Endodermal cell (in vitro differentiated cells): ENCODE data around the gene CLSTN2. TPM values are rescaled to one million over a fixed set of nuclear protein-coding genes. Genes with fewer than 3 reads are reported as not detected.

Experiments used
- DNase-seq: peaks from one replicate; pipeline ENCODE4 v3.0.0-alpha.2; 2017
- H3K27ac ChIP-seq: 2 replicates; pipeline ENCODE4 v1.5.1; 2013; ENCODE audit warnings: mild to moderate bottlenecking, low read depth, low read length, moderate library complexity
- H3K27me3 ChIP-seq: 2 replicates; pipeline ENCODE4 v1.6.1; 2013; ENCODE audit warnings: mild to moderate bottlenecking, low read length, moderate library complexity; ENCODE audit not compliant: insufficient read depth, control insufficient read depth, poor library complexity, severe bottlenecking
- H3K36me3 ChIP-seq: 2 replicates; pipeline ENCODE4 v1.7.0; 2013; ENCODE audit warnings: mild to moderate bottlenecking, low read length, moderate library complexity; ENCODE audit not compliant: control insufficient read depth, insufficient read depth
- H3K4me1 ChIP-seq: one replicate; pipeline ENCODE4 v1.7.0; 2013; ENCODE audit warnings: low read length; ENCODE audit not compliant: control insufficient read depth, insufficient read depth
- H3K4me3 ChIP-seq: 2 replicates; pipeline ENCODE4 v1.5.1; 2013; ENCODE audit warnings: mild to moderate bottlenecking, low read length, moderate library complexity
- H3K9ac ChIP-seq: 2 replicates; pipeline ENCODE4 v1.6.1; 2013; ENCODE audit warnings: mild to moderate bottlenecking, low read length, moderate library complexity; ENCODE audit not compliant: poor library complexity, severe bottlenecking; ENCODE audit errors: extremely low read depth
- H3K9me3 ChIP-seq: 2 replicates; pipeline ENCODE4 v1.6.1; 2013; ENCODE audit warnings: mild to moderate bottlenecking, low read length, moderate library complexity; ENCODE audit not compliant: control insufficient read depth
- H3K27ac Mint-ChIP-seq: 2 replicates; pipeline ENCODE4 v1.8.0; 2020; ENCODE audit warnings: mixed read lengths
- H3K27me3 Mint-ChIP-seq: 2 replicates; pipeline ENCODE4 v1.8.0; 2021; ENCODE audit warnings: mild to moderate bottlenecking, mixed read lengths; ENCODE audit not compliant: insufficient read depth
- H3K36me3 Mint-ChIP-seq: 2 replicates; pipeline ENCODE4 v1.8.0; 2020; ENCODE audit warnings: low read depth, mixed read lengths
- H3K4me1 Mint-ChIP-seq: 2 replicates; pipeline ENCODE4 v1.8.0; 2020; ENCODE audit warnings: mixed read lengths
- H3K4me3 Mint-ChIP-seq: 2 replicates; pipeline ENCODE4 v1.8.0; 2020; ENCODE audit warnings: mild to moderate bottlenecking, moderate library complexity, mixed read lengths
- H3K9me3 Mint-ChIP-seq: 2 replicates; pipeline ENCODE4 v1.8.0; 2020; ENCODE audit warnings: mild to moderate bottlenecking, mixed read lengths
- CTCF ChIP-seq: fragments of 200-600 bp; sonication (generic); conservative IDR thresholded peaks from 2 replicates; pipeline ENCODE4 v1.5.0; 2021; ENCODE audit warnings: antibody characterized with exemption, mild to moderate bottlenecking
- WGBS, 2 experiments: methylation state at CpG; one replicate each; pipeline versions ENCODE4 v1.1.5 to v1.1.7; 2013; ENCODE audit warnings: missing lambda C conversion rate in 2 of 2, mixed read lengths in 1 of 2; ENCODE audit not compliant: insufficient coverage in 1 of 2, insufficient read length in 1 of 2; 5-methylcytosine and 5-hydroxymethylcytosine counted together
- total RNA-seq, 2 donors: library from RNA; stranded (reverse); fragmentation: NEBNext Ultra II Directional in 1 of 2; extraction: Animal tissue kit (Norgen Biotek cat#: 25700) in 1 of 2; gene quantifications; 2 replicates in 1 of 2; 3 replicates in 1 of 2; pipeline ENCODE4 v1.2.1, GENCODE V29; 2021

CLSTN2 gene
- total RNA-seq, 2 donors from 2014 or later: 0.13 to 0.42 TPM

GRCh38 chr3:140552898-140553297 lies 617.9 kb downstream of the CLSTN2 start:
- no peak overlapping the region for H3K4me3 Mint-ChIP-seq
- WGBS, 2 experiments: 94 to 100% methylated on average over 3 to 5 of the region's 5 CpGs

DNA sequence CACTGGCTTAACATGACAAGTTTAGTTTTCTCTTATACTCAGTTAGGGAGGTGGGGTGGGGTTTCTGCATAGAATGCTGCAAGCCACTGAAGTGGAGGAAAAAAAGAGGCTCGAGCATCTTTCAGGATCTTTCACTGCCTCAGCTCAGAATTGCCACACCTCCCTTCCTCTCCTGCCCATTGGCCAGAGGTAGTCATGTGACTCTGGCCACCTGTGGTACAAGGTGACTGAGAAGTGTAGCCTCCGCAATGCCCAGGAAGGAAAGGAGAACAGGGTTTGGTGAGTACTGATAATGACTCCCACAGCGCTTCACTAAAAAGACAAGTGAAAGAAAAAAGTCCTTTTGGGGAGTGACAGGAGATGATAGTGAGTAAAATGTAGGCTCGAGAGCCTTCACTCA lies 618.6 kb downstream of the CLSTN2 start:
- Mint-ChIP-seq H3K4me1 (no peaks in the 10 kb centered on the region), H3K4me3 (no peak overlapping the region), H3K27ac (no peak overlapping the region), H3K9me3 (no peaks in the 10 kb centered on the region), H3K36me3 (no peaks in the 10 kb centered on the region), H3K27me3 (no peaks in the 10 kb centered on the region)
- 92 to 94% methylated on average over 3 to 4 of the region's 4 CpGs for WGBS, 2 experiments
- DNase-seq: peak; percentile 67
- no peaks in the 10 kb centered on the region for H3K36me3 ChIP-seq
- no peak for TF ChIP-seq CTCF
- H3K27ac ChIP-seq: no peak overlapping the region
- no peaks in the 10 kb centered on the region for H3K4me1 ChIP-seq
- H3K4me3 ChIP-seq: no peak overlapping the region
- H3K9me3 ChIP-seq: no peaks in the 10 kb centered on the region
- H3K27me3 ChIP-seq: no peaks in the 10 kb centered on the region
- no peak overlapping the region for H3K9ac ChIP-seq

More at GRCh38 chr3:140552898-140553297, 617.9 kb downstream of the CLSTN2 start:
- no peak overlapping the region for H3K9ac ChIP-seq
- H3K9me3 ChIP-seq: no peaks in the 10 kb centered on the region
- H3K27me3 Mint-ChIP-seq: no peaks in the 10 kb centered on the region
- DNase-seq: no peak
- no peaks in the 10 kb centered on the region for H3K36me3 Mint-ChIP-seq
- no peaks in the 10 kb centered on the region for H3K9me3 Mint-ChIP-seq
- H3K27ac Mint-ChIP-seq: no peak overlapping the region
- no peak overlapping the region for H3K4me3 ChIP-seq
- no peak overlapping the region for H3K27ac ChIP-seq
- TF ChIP-seq CTCF: no peak
- H3K4me1 ChIP-seq: no peaks in the 10 kb centered on the region
- H3K4me1 Mint-ChIP-seq: no peaks in the 10 kb centered on the region
- H3K36me3 ChIP-seq: no peaks in the 10 kb centered on the region
- H3K27me3 ChIP-seq: no peaks in the 10 kb centered on the region

GRCh38 chr3:140555666-140556065 lies 620.7 kb downstream of the CLSTN2 start:
- TF ChIP-seq CTCF: no peak
- no peaks in the 10 kb centered on the region for H3K36me3 ChIP-seq
- no peak overlapping the region for H3K27ac Mint-ChIP-seq
- no peak for DNase-seq
- no peaks in the 10 kb centered on the region for H3K9me3 Mint-ChIP-seq
- no peak overlapping the region for H3K4me3 Mint-ChIP-seq
- no peaks in the 10 kb centered on the region for H3K27me3 Mint-ChIP-seq
- H3K4me1 ChIP-seq: no peaks in the 10 kb centered on the region
- no peaks in the 10 kb centered on the region for H3K27me3 ChIP-seq
- no peak overlapping the region for H3K4me3 ChIP-seq
- no peaks in the 10 kb centered on the region for H3K4me1 Mint-ChIP-seq
- H3K9me3 ChIP-seq: no peaks in the 10 kb centered on the region
- H3K36me3 Mint-ChIP-seq: no peaks in the 10 kb centered on the region
- H3K27ac ChIP-seq: no peak overlapping the region
- H3K9ac ChIP-seq: no peak overlapping the region
- WGBS, 2 experiments: 89 to 100% methylated on average over 3 of the region's 3 CpGs
